HepG2 (cell line): ENCODE data around the gene GBA2. TPM values are rescaled to one million over a fixed set of nuclear protein-coding genes. Genes with fewer than 3 reads are reported as not detected.

ENCODE experiments used
- ATF7 ChIP-seq, 2 experiments: fragments of 450-650 bp in 1 of 2; sonication (generic) in 1 of 2; formaldehyde crosslinking in 1 of 2; IDR thresholded peaks; 2 replicates each; pipeline versions ENCODE4 v1.4.0 to v1.6.1; 2016 to 2020; ENCODE audit warnings: antibody characterized with exemption in 1 of 2, mild to moderate bottlenecking in 1 of 2, missing genetic modification reagents in 1 of 2
- BORCS8-MEF2B ChIP-seq: sonication (generic); formaldehyde crosslinking; IDR thresholded peaks from 2 replicates; pipeline ENCODE4 v1.8.0; 2022; ENCODE audit warnings: mild to moderate bottlenecking, missing genetic modification reagents
- DDIT3 ChIP-seq: sonication (generic); formaldehyde crosslinking; IDR thresholded peaks from 2 replicates; pipeline ENCODE4 v1.4.0; 2020; ENCODE audit warnings: mild to moderate bottlenecking, missing genetic modification reagents
- ELF4 ChIP-seq: sonication (generic); formaldehyde crosslinking; IDR thresholded peaks from 2 replicates; pipeline ENCODE4 v1.5.0; 2020; ENCODE audit warnings: missing genetic modification reagents, mild to moderate bottlenecking, moderate library complexity, borderline replicate concordance
- FOXC1 ChIP-seq: sonication (generic); formaldehyde crosslinking; IDR thresholded peaks from 2 replicates; pipeline ENCODE4 v1.8.0; 2022; ENCODE audit warnings: mild to moderate bottlenecking, missing genetic modification reagents, borderline replicate concordance
- HDAC6 ChIP-seq: fragments of 200-600 bp; sonication (generic); IDR thresholded peaks from 2 replicates; pipeline ENCODE4 v1.7.0; 2017; ENCODE audit warnings: mild to moderate bottlenecking, antibody characterized with exemption, low read length, low read depth
- HHEX ChIP-seq: IDR thresholded peaks from 2 replicates; pipeline ENCODE4 v1.6.1; 2016; ENCODE audit warnings: control low read depth
- HNF4A ChIP-seq: sonication (generic); formaldehyde crosslinking; IDR thresholded peaks from 2 replicates; pipeline ENCODE4 v1.4.0; 2020; ENCODE audit warnings: missing genetic modification reagents
- JDP2 ChIP-seq: sonication (generic); formaldehyde crosslinking; IDR thresholded peaks from 2 replicates; pipeline ENCODE4 v1.8.1; 2022; ENCODE audit warnings: missing genetic modification reagents, borderline replicate concordance
- KDM1A ChIP-seq: IDR thresholded peaks from 2 replicates; pipeline ENCODE4 v1.6.1; 2016; ENCODE audit warnings: missing compliant biosample characterization
- KIAA2018 ChIP-seq: sonication (generic); formaldehyde crosslinking; IDR thresholded peaks from 2 replicates; pipeline ENCODE4 v1.5.0; 2020; ENCODE audit warnings: mild to moderate bottlenecking, missing genetic modification reagents, borderline replicate concordance
- MBD4 ChIP-seq: IDR thresholded peaks from 2 replicates; pipeline ENCODE4 v1.6.1; 2012; ENCODE audit warnings: low read length, inconsistent platforms, borderline replicate concordance
- MEIS2 ChIP-seq: sonication (generic); formaldehyde crosslinking; IDR thresholded peaks from 2 replicates; pipeline ENCODE4 v1.9.0; 2021; ENCODE audit warnings: mild to moderate bottlenecking, missing genetic modification reagents
- MXD3 ChIP-seq: IDR thresholded peaks from 2 replicates; pipeline ENCODE4 v1.6.1; 2016; ENCODE audit warnings: mild to moderate bottlenecking, missing biosample characterization, missing genetic modification reagents
- TRIM24 ChIP-seq: sonication (generic); formaldehyde crosslinking; IDR thresholded peaks from 2 replicates; pipeline ENCODE4 v1.8.0; 2022; ENCODE audit warnings: mild to moderate bottlenecking, missing genetic modification reagents
- ZSCAN5A ChIP-seq: sonication (generic); formaldehyde crosslinking; IDR thresholded peaks from 2 replicates; pipeline ENCODE4 v1.8.0; 2022; ENCODE audit warnings: mild to moderate bottlenecking, missing genetic modification reagents, borderline replicate concordance
- polyA plus RNA-seq, 8 experiments: library from polyadenylated mRNA; depleted of rRNA in 3 of 8; stranded (reverse) in 7 of 8; unstranded in 1 of 8; fragments of >200 nt; fragmentation: Illumina TruSeq in 4 of 8; extraction: Trizol in 4 of 8; gene quantifications; 2 replicates each; pipeline versions ENCODE4 v1.2.1 to v1.2.3, GENCODE V29; 2011 to 2016; ENCODE audit warnings: low read depth in 4 of 8, missing spikeins in 1 of 8, mixed read lengths in 1 of 8; ENCODE audit not compliant: insufficient read depth in 1 of 8
- total RNA-seq, 5 experiments: library from RNA; depleted of rRNA; stranded (reverse); fragments of >200 nt; fragmentation: Illumina TruSeq; extraction: Trizol; gene quantifications; 2 replicates each; pipeline ENCODE4 v1.2.3, GENCODE V29; 2016; ENCODE audit warnings: low read depth in 1 of 5
- TF ChIP-seq, protein P1 (sequence below): sonication (generic); formaldehyde crosslinking; IDR thresholded peaks from 2 replicates; pipeline ENCODE4 v1.4.0; 2020; ENCODE audit warnings: mild to moderate bottlenecking, missing genetic modification reagents

Gene GBA2
- total and polyA plus RNA-seq, 2 of the 13 experiments (the other 11 are each of a cell fraction or from before 2014, with no cell fraction given): 37.5 to 86.1 TPM

GRCh38 chr9:35756275-35757225 lies 7.5 kb upstream of the GBA2 start (continued):
- peak; percentile 65 for TF ChIP-seq MXD3 (CRISPR knock-in tag)
- no peak for TF ChIP-seq ATF7 (IDR thresholded peaks at IDR 0.05)
- TF ChIP-seq ATF7 (CRISPR knock-in tag; IDR thresholded peaks at IDR 0.05): no peak
- TF ChIP-seq, protein P1, sequence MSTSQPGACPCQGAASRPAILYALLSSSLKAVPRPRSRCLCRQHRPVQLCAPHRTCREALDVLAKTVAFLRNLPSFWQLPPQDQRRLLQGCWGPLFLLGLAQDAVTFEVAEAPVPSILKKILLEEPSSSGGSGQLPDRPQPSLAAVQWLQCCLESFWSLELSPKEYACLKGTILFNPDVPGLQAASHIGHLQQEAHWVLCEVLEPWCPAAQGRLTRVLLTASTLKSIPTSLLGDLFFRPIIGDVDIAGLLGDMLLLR (CRISPR knock-in tag): no peak
- no peak for TF ChIP-seq HDAC6
- no peak for TF ChIP-seq HHEX (CRISPR knock-in tag)
- peak; percentile 24; the same call in 1 of the 2 replicates for TF ChIP-seq HNF4A
- no peak; the same call in 1 of the 2 replicates for TF ChIP-seq ELF4 (CRISPR knock-in tag)
- TF ChIP-seq BORCS8-MEF2B (CRISPR knock-in tag): peak; percentile 28
- TF ChIP-seq KIAA2018: no peak
- TF ChIP-seq MBD4: no peak
- no peak; the same call in 1 of the 2 replicates for TF ChIP-seq KDM1A (CRISPR knock-in tag)
- TF ChIP-seq FOXC1 (CRISPR knock-in tag): no peak
- TF ChIP-seq ZSCAN5A (CRISPR knock-in tag): no peak
- no peak for TF ChIP-seq TRIM24 (CRISPR knock-in tag)
- no peak for TF ChIP-seq JDP2 (CRISPR knock-in tag)
- TF ChIP-seq MEIS2 (CRISPR knock-in tag): peak; percentile 74
- TF ChIP-seq DDIT3 (CRISPR knock-in tag): no peak
